Left cardiac atrium (tissue), 4 donors: ENCODE measurements around the gene VGLL2. TPM values are rescaled to one million over a fixed set of nuclear protein-coding genes. Genes with fewer than 3 reads are reported as not detected.

ENCODE experiments used
- ATAC-seq, 2 donors: fragments of 200-7000 bp; cut with Tn5 transposase; one replicate each; pipeline ENCODE4 v1.9.1; 2020; ENCODE audit warnings: mild to moderate bottlenecking in 2 of 2, moderate library complexity in 2 of 2
- DNase-seq: peaks from one replicate; pipeline ENCODE4 v3.0.0-alpha.2; 2020
- intact Hi-C, 2 donors: fragments of 100-400 bp; cut with DNase I; formaldehyde crosslinking; loops; one replicate each; pipeline versions ENCODE4 v1.14.1 to v1.15.1; 2022 to 2023
- total RNA-seq, 2 donors: library from RNA; stranded (reverse); fragmentation: NEBNext Ultra II Directional; extraction: Animal tissue kit (Norgen Biotek cat#: 25700); gene quantifications; one replicate each; pipeline ENCODE4 v1.2.1, GENCODE V29; 2021
- donor health status: DM: no; HTN: yes; CAD: no.
- donor health status: DM: no; HTN: yes; CAD: no; lungs with severe emphysema.
- donor health status: DM: yes; HTN: yes; CAD: no.
- donor health status: Dilated cardiomyopathy.

Gene VGLL2
- total RNA-seq, 2 donors from 2014 or later, result 0.26 to 1.7 TPM

DNA sequence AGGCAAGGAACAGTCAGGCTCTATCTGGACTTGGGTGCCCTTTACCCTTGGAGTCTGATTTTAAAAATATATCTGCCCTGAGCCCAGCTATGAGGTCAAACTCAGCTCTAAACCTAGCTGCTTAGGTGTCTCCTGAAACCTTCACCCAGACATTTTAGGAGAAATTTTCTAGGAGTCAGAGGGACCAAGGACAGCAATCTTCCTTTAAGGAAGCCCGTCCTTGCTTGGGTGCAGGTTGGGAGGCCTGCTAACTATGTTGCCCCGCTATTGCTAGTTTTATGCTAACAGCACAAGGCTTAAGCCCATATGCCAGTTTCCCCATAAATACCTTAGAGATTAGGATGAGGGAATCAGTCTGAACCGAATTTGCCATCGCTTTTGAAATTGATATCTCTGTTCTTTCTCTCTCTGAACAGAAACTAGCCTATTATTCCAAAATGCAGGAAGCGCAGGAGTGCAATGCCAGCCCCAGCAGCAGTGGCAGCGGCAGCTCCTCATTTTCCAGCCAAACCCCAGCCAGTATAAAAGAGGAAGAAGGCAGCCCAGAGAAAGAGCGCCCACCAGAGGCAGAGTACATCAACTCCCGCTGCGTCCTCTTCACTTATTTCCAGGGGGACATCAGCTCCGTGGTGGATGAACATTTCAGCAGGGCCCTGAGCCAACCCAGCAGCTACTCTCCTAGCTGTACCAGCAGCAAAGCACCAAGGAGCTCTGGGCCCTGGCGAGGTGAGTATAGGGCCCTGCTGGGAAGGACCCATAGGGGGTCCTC lies 2.6 kb downstream of the VGLL2 start:
- ATAC-seq (no peak), DNase-seq (no peak)
- intact Hi-C loops, result no loop called here

DNA sequence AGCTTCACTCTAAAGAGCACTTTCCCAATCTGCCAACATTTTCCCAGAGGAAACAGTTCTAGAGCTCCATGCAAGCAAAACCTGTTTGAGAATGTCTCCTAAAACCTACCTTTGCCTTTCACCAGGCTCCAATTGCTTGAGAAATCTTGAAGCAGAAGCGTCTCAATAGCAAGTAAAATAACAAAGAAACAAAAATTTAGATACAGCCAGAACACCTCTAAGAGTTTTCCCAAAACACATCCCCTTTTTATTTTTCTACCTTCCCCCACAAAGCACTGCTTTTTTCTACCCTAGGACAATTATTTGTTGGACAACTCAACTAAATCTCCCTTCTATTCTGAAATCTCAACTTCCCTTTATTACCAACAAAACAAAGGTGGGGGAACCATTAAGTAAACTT lies 3.6 kb downstream of the VGLL2 start:
- ATAC-seq (no peak), DNase-seq (no peak)
- intact Hi-C loops, result no loop called here

DNA sequence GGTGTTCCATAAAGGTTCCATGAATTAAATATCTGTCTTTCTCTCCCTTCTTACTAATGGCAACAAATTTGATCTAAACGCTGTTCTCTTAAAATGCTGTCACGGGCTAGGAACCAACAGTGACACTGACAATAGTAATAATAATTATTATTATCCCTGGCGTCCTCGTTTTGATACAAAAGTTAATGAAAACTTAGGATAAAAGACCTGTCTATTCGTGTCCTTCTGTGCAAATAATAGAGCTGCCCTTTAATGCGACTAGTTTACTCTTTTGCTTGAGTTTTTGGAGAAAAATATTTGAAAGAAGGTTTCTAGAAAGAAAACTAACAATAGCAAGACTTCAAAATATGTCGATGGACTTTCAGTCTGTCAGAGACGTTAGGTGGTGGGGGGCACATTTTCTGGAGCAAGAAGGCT lies 4.3 kb downstream of the VGLL2 start:
- ATAC-seq (no peak), DNase-seq (no peak)
- intact Hi-C loops, result no loop called here

DNA sequence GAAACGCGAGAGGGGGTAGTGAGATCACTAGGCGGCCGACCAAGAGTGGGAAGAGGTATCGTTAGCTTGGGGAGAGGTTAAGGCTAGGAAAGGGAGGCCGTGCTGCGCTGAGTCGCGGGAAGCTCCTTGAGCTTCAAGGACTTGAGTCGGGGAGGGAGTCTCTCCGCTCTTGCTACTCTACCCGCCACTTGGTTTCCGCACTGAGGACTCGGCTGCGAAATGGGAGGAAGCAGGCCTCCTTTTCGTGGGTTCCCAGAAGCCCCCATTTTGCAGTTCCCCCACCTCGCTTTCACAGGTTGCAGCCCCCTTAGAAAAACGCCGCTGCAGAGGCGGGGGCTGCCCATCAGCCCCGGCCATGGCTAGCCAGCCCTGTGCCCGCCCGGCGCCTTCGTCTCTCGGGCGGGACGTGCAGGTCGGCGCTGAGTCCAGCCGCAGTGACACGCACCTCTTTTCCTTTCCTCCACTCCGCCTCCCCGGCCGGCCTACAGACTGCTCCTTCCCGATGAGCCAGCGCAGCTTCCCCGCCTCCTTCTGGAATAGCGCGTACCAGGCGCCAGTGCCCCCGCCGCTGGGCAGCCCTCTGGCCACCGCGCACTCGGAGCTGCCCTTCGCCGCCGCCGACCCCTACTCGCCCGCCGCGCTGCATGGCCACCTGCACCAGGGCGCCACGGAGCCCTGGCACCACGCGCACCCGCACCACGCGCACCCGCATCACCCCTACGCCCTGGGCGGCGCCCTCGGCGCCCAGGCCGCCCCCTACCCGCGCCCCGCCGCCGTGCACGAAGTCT lies 4.9 kb downstream of the VGLL2 start:
- peak; percentile 24 to 59 for ATAC-seq
- peak; percentile 22 for DNase-seq
- intact Hi-C loops, result no loop called here

DNA sequence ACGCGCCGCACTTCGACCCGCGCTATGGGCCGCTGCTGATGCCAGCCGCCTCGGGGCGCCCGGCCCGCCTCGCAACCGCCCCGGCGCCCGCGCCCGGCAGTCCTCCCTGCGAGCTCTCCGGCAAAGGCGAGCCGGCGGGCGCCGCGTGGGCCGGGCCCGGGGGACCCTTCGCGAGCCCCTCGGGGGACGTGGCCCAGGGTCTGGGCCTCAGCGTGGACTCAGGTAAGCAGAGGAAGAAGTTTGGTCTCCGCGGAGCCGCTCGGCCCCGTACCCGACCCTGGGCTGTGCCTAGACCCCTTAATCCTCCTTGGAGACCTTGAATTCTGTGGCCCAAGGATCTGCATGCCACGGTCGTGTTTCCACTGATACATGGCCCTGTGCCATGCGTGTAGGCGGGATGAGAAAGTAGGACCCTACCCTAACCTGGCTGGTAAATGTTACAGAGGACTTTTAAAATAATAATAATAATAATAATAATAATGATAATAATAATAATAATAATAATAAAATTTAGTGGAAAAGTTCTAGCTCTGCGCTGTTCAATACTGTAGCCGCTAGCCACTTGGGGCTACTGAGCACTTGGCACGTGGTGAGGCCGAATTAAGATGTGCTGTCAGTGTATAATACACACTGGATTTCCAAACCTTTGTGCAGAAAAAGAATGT lies 5.6 kb downstream of the VGLL2 start:
- no peak for DNase-seq
- intact Hi-C loops, result no loop called here
- ATAC-seq, result no peak

DNA sequence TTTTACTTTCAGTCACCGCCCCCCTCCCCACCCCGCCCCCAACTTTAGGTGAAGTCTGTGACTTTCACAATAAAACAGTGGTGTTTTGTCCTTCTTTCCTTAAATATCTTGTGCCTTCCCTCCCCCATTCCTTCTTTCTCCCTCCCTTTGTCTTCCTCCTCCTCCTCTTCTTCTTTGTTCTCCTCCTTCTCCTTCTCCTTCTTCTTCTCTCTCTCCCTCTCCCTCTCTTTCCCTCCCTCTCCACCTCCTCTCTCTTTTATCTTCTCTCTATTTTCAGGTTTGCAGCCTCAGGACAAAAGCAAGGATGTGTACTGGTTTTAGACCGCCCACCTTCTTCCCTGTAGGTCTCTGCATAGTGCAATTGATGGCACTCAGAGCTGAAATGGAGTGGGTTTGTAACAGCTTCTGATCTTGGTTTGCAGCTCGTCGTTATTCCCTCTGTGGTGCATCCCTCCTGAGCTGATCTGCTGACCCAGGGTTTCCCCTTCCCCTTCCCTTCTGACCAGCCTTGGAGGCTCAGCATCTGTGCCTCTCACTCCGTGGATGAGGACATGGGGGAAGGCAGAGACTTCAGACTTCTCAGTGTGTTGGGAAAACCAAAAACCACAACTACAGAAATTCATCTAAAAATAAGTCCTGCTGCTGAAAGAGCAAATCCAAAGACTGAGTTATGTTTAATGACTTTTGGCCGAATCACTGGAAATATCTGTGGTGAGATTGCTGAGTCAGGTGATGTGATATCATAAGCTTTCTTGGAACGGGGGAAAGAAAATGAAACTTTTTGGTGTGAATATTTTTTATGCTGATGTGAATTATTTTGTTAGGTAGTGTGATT lies 6.9 kb downstream of the VGLL2 start:
- intact Hi-C loops, result no loop called here
- DNase-seq (no peak), ATAC-seq (no peak)

DNA sequence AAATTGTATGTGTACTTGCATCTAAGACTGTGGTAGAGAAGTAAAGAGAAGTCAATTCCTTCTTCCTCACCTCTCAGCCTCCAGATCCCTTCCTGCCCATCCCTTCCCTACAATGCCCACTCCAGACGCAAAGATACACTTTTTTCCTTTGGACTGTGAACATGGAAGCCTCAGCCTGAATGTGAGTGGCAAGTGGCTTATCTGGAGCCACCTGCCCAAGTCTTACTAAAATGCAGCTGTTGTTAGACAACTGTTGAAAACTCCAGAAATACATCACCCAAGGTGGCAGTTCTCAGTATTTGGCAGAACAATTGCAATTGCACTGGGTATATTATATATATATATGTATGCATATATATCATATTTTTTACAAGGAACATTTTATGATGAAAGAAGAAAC lies 7.5 kb downstream of the VGLL2 start:
- ATAC-seq (no peak), DNase-seq (no peak)
- intact Hi-C loops, result no loop called here

DNA sequence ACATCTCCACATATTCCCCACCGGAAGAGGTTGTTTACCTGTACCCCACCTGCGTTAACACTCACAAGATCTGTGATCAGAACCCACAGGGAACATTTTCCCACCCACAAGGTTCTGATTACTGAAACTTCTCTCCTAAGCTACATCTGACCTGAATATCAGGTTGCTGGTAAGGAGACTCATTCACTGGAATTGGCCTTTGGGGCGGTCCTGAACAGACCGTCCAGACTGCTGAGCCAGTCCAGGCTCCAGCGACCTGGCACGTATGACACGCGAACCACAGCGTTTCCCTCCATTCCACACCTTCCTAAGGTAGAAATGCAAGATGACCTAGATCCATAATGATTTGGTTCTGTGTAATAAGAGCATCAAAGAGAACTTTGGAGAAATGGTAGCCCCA lies 9.8 kb downstream of the VGLL2 start:
- DNase-seq (no peak), ATAC-seq (no peak)
- intact Hi-C loops, result no loop called here

DNA sequence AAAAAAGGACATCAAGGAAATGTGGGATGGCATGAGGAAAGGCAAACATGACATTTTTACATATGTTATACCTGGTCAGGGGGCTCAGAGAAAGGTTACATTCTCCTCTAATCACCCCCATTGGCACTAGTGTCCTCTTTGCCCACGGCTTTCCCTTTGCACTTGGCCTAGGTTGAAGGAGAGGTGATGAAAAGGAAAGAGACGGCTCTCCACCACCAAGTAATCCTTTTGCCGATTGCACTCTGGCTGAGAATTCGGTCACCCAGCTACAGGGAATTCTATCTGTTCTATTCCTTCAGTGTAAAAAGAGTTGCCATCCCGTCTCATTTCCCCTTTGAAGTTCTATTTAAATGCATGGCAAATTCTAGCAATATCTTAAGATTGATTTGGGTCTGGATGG lies 10.4 kb downstream of the VGLL2 start:
- intact Hi-C loops, result no loop called here
- ATAC-seq (no peak), DNase-seq (no peak)

DNA sequence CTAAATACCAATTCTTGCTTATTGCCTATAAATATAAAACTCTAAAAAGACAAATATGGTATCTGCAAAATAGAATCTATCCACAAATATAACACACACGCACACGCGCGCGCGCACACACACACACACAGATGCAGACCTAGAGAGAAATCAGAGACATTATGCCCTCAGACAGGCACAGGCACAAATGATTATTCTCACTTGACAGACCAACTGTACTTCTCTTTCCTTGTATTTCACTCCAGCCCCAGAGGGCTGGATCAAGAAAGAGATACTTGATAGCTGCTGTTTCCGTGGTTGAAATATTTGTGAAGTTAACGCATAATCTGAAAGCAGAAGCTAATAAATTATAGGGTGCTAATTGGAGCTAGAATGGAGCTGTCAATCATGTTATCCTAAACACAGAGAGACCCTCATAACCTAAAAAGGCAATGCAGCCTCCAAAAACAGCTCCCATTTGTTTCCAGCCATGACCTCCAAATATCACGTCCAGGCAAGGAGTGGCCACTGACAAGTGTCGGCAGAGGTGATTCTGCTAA lies 11.5 kb downstream of the VGLL2 start:
- intact Hi-C loops, result no loop called here
- no peak for ATAC-seq
- no peak for DNase-seq

DNA sequence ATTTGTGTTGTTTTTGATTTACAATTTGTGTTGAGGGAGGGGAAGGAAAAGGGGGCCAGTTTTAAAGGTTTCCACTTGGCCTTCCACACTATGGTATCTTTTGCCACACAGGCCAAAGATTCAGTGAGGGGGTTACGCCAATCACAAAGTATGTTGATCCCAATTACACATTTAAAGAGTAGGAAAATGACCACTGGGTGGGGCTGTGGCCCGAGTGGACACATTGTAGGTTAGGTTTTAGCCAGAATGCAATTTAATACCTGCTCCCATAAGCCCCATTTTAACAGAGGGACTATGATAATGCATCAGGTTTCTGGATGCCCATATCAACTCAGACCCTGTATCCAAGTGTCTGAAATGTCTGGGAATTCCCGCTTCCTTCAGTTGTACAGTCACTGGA lies 15.6 kb downstream of the VGLL2 start:
- intact Hi-C loops, result no loop called here
- ATAC-seq, result no peak
- no peak for DNase-seq

DNA sequence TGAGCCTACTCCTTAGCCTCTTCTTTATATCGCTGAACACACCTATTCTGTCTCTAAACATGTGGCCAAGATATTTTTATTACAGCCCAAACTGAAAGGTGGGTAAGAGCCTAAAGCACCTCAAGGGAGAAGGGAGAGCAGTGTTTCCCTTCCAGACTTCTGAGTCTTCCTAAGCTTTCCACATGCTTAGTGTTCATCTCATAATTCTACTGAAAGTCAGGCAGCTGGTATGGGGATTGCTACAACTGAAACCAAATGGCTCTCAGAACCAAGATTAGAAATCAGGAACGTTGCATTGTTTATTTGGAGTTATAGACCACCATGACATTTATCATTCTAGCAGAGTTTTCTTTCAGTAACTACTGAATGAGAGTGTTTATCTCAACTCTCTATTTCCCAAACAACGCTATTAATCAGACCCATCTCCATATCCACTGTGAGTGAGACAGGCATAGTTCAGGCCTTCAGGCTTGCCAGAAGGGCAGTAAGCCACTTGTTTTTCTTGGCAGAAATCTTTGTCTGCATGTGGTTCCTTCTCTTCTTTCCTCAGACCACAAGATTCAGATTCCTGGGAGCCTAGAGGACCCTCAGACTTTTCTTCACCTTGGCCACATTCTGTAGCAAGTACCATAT lies 22.8 kb downstream of the VGLL2 start:
- intact Hi-C loops, result no loop called here
- DNase-seq (no peak), ATAC-seq (no peak)

DNA sequence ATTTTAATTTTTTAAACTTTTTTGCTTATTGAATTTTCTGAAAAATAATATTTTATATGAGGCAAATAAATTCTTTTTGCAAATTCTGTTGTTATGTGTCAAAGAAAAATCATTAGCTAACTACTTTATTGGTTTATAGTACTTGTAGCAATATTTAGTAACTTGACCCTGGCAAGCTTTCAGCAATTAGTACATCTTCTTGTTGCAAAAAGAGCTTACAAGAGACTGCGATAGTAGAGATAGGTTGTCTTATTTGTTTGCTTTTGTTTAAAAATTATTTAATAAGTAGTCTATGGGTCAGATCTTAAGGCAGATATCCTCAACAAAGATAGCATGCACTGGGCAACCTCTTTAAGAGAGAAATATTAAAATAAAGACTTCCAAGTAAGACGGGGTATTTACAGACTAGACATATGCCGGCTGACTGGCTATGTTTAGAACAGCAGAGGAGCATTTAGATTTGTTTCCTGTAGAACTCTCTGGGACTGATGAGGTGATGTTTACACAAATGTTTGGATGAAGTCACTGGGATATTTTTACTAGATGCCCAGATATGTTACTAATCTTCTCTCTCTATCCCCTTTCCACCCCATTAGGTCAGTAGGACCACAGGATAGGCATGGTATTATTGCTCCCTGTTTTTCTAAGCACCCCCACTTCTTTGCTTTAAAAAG lies 25.0 kb downstream of the VGLL2 start:
- no peak for DNase-seq
- intact Hi-C loops, result no loop called here
- peak in 1 of 2 donors; percentile 38 for ATAC-seq

DNA sequence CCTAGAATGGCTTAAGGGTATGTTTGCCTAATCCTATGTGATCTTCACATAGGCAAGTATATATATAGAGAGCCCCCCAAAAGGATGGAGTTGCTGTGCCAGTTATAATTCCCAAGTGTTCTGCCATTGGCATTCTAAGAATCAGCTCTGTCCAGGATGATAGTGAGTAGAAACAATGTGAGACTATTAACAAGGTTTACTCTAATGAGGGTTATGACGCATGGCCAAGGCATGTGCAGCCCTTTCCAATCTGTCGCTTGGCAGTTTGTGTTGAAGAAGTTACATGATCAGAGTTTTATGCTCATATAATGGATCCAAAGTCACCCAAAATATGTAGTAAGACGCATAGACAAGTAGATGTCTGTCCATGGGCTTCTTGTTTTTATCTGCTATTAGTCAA lies 33.6 kb downstream of the VGLL2 start:
- ATAC-seq (no peak), DNase-seq (no peak)
- intact Hi-C loops, result no loop called here

DNA sequence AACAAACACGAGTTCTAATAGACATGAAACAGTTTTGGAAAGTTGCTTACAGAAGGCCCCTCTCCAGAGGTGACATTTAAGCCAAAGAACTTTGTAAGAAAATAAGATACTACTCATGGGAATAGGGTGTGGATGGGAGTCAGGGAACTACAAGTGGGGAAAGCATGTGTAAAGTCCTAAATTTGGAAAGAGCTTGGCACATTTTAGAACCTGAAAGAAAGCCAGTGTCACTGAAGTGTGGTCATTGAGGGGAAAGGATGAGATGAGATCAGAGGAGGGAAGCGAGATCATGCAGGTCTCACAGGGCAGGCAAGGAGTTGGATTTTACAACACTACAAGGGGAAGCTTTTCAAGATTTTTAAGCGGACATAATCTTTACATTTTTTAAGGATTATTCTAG lies 38.0 kb downstream of the VGLL2 start:
- ATAC-seq (peak; percentile 62 to 70), DNase-seq (no peak)
- intact Hi-C loops, result no loop called here

DNA sequence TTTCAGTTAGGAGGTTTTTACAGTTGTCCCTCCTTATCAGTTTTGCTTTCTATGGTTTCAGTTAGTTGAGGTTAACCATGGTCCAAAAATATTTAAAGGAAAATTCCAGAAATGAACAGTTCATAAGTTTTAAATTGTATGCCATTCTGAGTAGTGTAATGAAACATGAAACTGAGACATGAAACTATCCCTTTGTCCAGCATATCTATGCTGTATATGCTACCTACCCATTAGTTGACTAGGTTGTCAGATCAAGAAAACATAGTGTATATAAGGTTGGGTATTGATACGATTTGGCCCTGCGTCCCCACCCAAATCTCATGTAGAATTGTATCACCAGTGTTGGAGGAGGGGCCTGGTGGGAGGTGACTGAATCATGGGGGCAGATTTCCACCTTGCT lies 39.1 kb downstream of the VGLL2 start:
- ATAC-seq, result no peak
- intact Hi-C loops, result no loop called here
- DNase-seq, result no peak

DNA sequence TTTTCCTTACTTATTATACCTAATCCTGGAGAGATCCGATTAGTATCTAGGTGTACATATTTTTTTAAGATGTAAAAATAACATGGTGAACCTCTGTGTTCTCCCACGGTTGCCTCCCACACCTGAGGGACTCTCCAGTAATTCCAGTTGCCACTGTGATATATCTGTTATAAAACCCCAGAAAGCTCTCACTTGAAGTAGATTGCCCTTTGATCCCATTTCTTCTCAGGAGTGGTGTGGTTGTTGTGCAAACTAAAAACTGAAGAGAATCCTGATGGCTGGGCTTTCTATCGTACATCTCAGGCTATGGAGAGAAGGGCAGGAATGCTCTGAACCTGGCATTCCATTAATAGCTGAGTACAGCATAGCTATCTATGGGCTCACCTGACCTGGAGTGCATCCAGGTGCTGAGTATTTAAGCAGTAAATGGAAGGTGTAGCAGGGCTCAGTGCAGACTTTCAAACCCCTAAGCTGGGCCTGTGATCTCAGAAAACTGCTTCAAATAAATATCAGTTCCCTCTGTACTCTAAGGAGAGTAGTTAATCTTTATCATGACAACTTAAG lies 41.0 kb downstream of the VGLL2 start:
- intact Hi-C loops, result no loop called here
- ATAC-seq (no peak), DNase-seq (no peak)

DNA sequence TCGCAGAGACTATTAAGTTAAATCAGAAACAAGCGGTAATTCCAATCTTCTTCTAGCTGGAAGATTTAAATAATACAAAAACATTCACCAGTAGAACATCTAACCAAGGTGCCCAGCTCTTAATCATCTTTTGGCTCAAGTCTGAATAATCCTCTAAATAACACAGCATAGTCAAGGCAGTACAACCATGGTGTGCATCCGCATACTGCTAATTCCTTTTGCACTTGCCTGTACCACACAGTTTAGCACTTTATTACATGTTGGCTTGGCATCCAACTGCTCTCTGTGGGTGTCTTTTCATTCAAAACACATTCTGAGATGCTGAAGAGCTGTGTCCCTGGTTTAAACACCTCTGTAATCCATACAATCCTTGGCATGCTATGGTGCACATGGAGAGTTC lies 42.3 kb downstream of the VGLL2 start:
- intact Hi-C loops, result no loop called here
- ATAC-seq, result no peak
- no peak for DNase-seq
